ENCODE measurements around the gene ENDOG. TPM values are rescaled to one million over a fixed set of nuclear protein-coding genes. Genes with fewer than 3 reads are reported as not detected.
A peak's percentile ranks its signal among the peaks of the same experiment; 100 is the strongest.

ENDOG gene
- total and polyA plus RNA-seq, 2 experiments from 2014 or later: 15.1 to 23.5 TPM

DNA sequence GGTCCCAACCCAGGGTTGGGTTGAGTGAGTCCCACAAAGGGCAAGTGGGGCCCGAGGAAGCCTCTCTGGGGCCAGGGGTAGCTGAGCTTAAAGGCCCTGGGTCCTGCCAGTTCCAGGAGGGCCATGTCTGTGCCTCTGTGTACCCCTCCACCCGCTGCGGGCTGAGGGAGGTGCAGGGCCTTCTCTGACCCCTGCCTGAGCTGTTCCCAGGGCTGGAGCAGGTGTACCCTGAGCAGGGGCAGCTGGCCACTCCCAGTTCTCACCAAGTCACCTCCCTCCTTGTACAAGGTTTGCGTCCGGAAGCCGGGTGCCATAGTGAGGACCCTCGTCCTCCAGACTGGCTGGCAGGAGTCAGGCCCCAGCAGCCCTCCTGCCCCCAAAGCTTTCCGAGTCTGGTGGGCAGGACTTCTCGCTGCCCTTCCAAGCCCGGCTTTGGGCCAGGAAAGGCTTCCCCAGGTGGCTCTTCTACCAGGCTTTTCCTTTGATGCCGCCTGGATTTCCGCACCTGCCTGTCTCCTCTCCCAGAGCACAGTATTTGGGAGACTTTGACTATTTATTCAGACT, 9.2 kb upstream of the ENDOG start:
- ATAC-seq (no peak), DNase-seq (ENCODE audit: low spot score) (no peak)
- Histone ChIP-seq H3F3A (replicated peaks; ENCODE audit: low read depth) (0 out of 2 replicates have a peak, but pooled peaks cover 4% of the 10 kb centered on the region), H3K4me1 (ENCODE audit: insufficient read depth) (no peaks in the 10 kb centered on the region), H4K20me1 (replicated peaks; ENCODE audit: insufficient read depth) (peaks cover 3% of the 10 kb centered on the region; the same call in 1 of the 2 replicates), H3K9me2 (ENCODE audit: insufficient read depth) (no peaks in the 10 kb centered on the region), H3K4me2 (no peak overlapping the region), H3K36me3 (ENCODE audit: insufficient read depth) (no peaks in the 10 kb centered on the region), H3K79me2 (replicated peaks; ENCODE audit: insufficient read depth) (no peaks in the 10 kb centered on the region), H2AFZ (no peak overlapping the region), H3K27ac (ENCODE audit: low read depth) (no peak overlapping the region), H3K4me3 (no peak overlapping the region), H3K27me3 (ENCODE audit: insufficient read depth) (no peaks in the 10 kb centered on the region)
- H3K4me3 Mint-ChIP-seq: no peak overlapping the region
- H3K27me3 Mint-ChIP-seq (ENCODE audit: insufficient read depth, low read depth, poor library complexity): peaks cover 2% of the 10 kb centered on the region
- H3K4me1 Mint-ChIP-seq: no peaks in the 10 kb centered on the region
- peaks cover 15% of the 10 kb centered on the region for H3K36me3 Mint-ChIP-seq (ENCODE audit: low read depth)
- TF ChIP-seq, protein P1, sequence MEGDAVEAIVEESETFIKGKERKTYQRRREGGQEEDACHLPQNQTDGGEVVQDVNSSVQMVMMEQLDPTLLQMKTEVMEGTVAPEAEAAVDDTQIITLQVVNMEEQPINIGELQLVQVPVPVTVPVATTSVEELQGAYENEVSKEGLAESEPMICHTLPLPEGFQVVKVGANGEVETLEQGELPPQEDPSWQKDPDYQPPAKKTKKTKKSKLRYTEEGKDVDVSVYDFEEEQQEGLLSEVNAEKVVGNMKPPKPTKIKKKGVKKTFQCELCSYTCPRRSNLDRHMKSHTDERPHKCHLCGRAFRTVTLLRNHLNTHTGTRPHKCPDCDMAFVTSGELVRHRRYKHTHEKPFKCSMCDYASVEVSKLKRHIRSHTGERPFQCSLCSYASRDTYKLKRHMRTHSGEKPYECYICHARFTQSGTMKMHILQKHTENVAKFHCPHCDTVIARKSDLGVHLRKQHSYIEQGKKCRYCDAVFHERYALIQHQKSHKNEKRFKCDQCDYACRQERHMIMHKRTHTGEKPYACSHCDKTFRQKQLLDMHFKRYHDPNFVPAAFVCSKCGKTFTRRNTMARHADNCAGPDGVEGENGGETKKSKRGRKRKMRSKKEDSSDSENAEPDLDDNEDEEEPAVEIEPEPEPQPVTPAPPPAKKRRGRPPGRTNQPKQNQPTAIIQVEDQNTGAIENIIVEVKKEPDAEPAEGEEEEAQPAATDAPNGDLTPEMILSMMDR (conservative IDR thresholded peaks at IDR 0.05; ENCODE audit: low read depth in 2 of 2): no peak
- TF ChIP-seq JUNB (IDR thresholded peaks at IDR 0.05; ENCODE audit: unreplicated experiment) (no peak), ZNF331 (CRISPR knock-in tag; IDR thresholded peaks at IDR 0.05; ENCODE audit: low read depth) (no peak), CREB1 (CRISPR knock-in tag; IDR thresholded peaks at IDR 0.05; ENCODE audit: low read depth) (no peak), EZH2phosphoT487 (IDR thresholded peaks at IDR 0.05; ENCODE audit: unreplicated experiment) (no peak)
- no peak overlapping the region for H3K27ac Mint-ChIP-seq
- H3K9me3 Mint-ChIP-seq: no peaks in the 10 kb centered on the region

DNA sequence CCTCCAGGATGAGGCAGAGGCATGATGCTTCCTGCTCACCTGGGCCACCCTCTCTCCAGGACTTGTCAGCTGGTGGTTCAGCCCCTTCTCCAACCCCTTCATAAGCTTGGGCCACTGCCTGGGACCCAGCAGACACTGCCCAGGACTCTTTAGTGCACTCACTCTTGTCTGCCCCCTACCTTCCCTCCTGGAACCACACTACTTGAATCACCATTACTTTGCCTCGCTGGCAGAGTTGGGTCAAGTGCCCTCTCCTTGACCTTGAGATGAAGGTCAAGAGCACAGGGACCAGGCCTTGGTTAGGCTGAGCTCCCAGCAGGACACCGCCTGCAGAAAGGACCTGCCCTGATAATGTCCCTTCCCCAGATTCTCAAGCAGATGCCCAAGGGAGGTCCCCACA, 8.5 kb upstream of the ENDOG start:
- ATAC-seq: peak; percentile 79
- H3K27ac Mint-ChIP-seq: peak overlapping the region; percentile 75
- TF ChIP-seq ZNF331 (CRISPR knock-in tag; IDR thresholded peaks at IDR 0.05; ENCODE audit: low read depth) (no peak), CREB1 (CRISPR knock-in tag; IDR thresholded peaks at IDR 0.05; ENCODE audit: low read depth) (no peak), ETS1 (IDR thresholded peaks at IDR 0.05) (no peak), EZH2phosphoT487 (IDR thresholded peaks at IDR 0.05; ENCODE audit: unreplicated experiment) (no peak), NANOG (IDR thresholded peaks at IDR 0.05; ENCODE audit: borderline replicate concordance) (no peak), EZH2 (IDR thresholded peaks at IDR 0.05; ENCODE audit: low read depth, unreplicated experiment) (no peak), JUNB (IDR thresholded peaks at IDR 0.05; ENCODE audit: unreplicated experiment) (no peak)
- TF ChIP-seq, protein P2, sequence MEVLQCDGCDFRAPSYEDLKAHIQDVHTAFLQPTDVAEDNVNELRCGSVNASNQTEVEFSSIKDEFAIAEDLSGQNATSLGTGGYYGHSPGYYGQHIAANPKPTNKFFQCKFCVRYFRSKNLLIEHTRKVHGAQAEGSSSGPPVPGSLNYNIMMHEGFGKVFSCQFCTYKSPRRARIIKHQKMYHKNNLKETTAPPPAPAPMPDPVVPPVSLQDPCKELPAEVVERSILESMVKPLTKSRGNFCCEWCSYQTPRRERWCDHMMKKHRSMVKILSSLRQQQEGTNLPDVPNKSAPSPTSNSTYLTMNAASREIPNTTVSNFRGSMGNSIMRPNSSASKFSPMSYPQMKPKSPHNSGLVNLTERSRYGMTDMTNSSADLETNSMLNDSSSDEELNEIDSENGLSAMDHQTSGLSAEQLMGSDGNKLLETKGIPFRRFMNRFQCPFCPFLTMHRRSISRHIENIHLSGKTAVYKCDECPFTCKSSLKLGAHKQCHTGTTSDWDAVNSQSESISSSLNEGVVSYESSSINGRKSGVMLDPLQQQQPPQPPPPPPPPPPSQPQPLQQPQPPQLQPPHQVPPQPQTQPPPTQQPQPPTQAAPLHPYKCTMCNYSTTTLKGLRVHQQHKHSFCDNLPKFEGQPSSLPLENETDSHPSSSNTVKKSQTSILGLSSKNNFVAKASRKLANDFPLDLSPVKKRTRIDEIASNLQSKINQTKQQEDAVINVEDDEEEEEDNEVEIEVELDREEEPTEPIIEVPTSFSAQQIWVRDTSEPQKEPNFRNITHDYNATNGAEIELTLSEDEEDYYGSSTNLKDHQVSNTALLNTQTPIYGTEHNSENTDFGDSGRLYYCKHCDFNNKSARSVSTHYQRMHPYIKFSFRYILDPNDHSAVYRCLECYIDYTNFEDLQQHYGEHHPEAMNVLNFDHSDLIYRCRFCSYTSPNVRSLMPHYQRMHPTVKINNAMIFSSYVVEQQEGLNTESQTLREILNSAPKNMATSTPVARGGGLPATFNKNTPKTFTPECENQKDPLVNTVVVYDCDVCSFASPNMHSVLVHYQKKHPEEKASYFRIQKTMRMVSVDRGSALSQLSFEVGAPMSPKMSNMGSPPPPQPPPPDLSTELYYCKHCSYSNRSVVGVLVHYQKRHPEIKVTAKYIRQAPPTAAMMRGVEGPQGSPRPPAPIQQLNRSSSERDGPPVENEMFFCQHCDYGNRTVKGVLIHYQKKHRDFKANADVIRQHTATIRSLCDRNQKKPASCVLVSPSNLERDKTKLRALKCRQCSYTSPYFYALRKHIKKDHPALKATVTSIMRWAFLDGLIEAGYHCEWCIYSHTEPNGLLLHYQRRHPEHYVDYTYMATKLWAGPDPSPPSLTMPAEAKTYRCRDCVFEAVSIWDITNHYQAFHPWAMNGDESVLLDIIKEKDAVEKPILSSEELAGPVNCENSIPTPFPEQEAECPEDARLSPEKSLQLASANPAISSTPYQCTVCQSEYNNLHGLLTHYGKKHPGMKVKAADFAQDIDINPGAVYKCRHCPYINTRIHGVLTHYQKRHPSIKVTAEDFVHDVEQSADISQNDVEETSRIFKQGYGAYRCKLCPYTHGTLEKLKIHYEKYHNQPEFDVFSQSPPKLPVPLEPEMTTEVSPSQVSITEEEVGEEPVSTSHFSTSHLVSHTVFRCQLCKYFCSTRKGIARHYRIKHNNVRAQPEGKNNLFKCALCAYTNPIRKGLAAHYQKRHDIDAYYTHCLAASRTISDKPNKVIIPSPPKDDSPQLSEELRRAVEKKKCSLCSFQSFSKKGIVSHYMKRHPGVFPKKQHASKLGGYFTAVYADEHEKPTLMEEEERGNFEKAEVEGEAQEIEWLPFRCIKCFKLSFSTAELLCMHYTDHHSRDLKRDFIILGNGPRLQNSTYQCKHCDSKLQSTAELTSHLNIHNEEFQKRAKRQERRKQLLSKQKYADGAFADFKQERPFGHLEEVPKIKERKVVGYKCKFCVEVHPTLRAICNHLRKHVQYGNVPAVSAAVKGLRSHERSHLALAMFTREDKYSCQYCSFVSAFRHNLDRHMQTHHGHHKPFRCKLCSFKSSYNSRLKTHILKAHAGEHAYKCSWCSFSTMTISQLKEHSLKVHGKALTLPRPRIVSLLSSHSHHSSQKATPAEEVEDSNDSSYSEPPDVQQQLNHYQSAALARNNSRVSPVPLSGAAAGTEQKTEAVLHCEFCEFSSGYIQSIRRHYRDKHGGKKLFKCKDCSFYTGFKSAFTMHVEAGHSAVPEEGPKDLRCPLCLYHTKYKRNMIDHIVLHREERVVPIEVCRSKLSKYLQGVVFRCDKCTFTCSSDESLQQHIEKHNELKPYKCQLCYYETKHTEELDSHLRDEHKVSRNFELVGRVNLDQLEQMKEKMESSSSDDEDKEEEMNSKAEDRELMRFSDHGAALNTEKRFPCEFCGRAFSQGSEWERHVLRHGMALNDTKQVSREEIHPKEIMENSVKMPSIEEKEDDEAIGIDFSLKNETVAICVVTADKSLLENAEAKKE (CRISPR knock-in tag; IDR thresholded peaks at IDR 0.05): no peak

More for the DNA sequence above, 8.5 kb upstream of the ENDOG start:
- H3K27me3 Mint-ChIP-seq (ENCODE audit: insufficient read depth, low read depth, poor library complexity): peaks cover 6% of the 10 kb centered on the region
- Histone ChIP-seq H3K4me1 (ENCODE audit: insufficient read depth) (no peaks in the 10 kb centered on the region), H3K27ac (ENCODE audit: low read depth) (0 out of 2 replicates have a peak overlapping the region, but pooled peaks have one; percentile 19), H3F3A (replicated peaks; ENCODE audit: low read depth) (0 out of 2 replicates have a peak, but pooled peaks cover 4% of the 10 kb centered on the region), H4K20me1 (replicated peaks; ENCODE audit: insufficient read depth) (peaks cover 3% of the 10 kb centered on the region; the same call in 1 of the 2 replicates), H3K27me3 (ENCODE audit: insufficient read depth) (no peaks in the 10 kb centered on the region), H3K4me3 (no peak overlapping the region), H3K36me3 (ENCODE audit: insufficient read depth) (no peaks in the 10 kb centered on the region), H3K79me2 (replicated peaks; ENCODE audit: insufficient read depth) (no peaks in the 10 kb centered on the region), H3K4me2 (no peak overlapping the region), H2AFZ (no peak overlapping the region), H3K9me2 (ENCODE audit: insufficient read depth) (no peaks in the 10 kb centered on the region)
- DNase-seq (ENCODE audit: low spot score): peak; percentile 30
- no peak overlapping the region for H3K4me3 Mint-ChIP-seq
- H3K36me3 Mint-ChIP-seq (ENCODE audit: low read depth): peaks cover 15% of the 10 kb centered on the region
- no peaks in the 10 kb centered on the region for H3K9me3 Mint-ChIP-seq
- no peaks in the 10 kb centered on the region for H3K4me1 Mint-ChIP-seq

All from GM23338 (cell line).